OCI-LY1 (cell line): Measurements from ENCODE around the gene E2F1.

Experiments used
- H2AFZ ChIP-seq: fragments of 200-600 bp; sonication (generic), shearing (Covaris generic); 2 replicates; pipeline ENCODE4 v1.6.0; 2014; ENCODE audit warnings: antibody characterized with exemption, mild to moderate bottlenecking, low read length
- H3F3A ChIP-seq: fragments of 200-600 bp; sonication (generic), shearing (Covaris generic); 2 replicates; pipeline ENCODE4 v1.6.0; 2014; ENCODE audit warnings: mild to moderate bottlenecking, antibody characterized with exemption, low read length, moderate library complexity; ENCODE audit not compliant: insufficient read depth
- H3K27ac ChIP-seq: fragments of 200-600 bp; sonication (generic); 2 replicates; pipeline ENCODE4 v1.5.1; 2014; ENCODE audit warnings: low read length, mixed run types, mild to moderate bottlenecking, low read depth; ENCODE audit not compliant: poor library complexity, severe bottlenecking
- H3K27me3 ChIP-seq: fragments of 200-600 bp; sonication (generic); 2 replicates; pipeline ENCODE4 v1.6.0; 2014; ENCODE audit warnings: antibody characterized with exemption, mild to moderate bottlenecking, low read length, moderate library complexity; ENCODE audit not compliant: insufficient read depth
- H3K36me3 ChIP-seq: fragments of 200-600 bp; sonication (generic); 2 replicates; pipeline ENCODE4 v1.6.1; 2014; ENCODE audit warnings: mild to moderate bottlenecking, antibody characterized with exemption, low read length, moderate library complexity, mixed read lengths; ENCODE audit not compliant: insufficient read depth
- H3K4me1 ChIP-seq: fragments of 200-600 bp; sonication (generic); 2 replicates; pipeline ENCODE4 v1.5.1; 2014; ENCODE audit warnings: mild to moderate bottlenecking, low read length, moderate library complexity; ENCODE audit not compliant: insufficient read depth, severe bottlenecking
- H3K4me2 ChIP-seq: fragments of 200-600 bp; sonication (generic), shearing (Covaris generic); 2 replicates; pipeline ENCODE4 v1.6.1; 2014; ENCODE audit warnings: low read length
- H3K4me3 ChIP-seq: fragments of 200-600 bp; sonication (generic); 2 replicates; pipeline ENCODE4 v1.5.1; 2014; ENCODE audit warnings: low read length, low read depth, mild to moderate bottlenecking, mixed read lengths; ENCODE audit not compliant: poor library complexity, severe bottlenecking
- H3K79me2 ChIP-seq: fragments of 200-600 bp; shearing (Covaris generic); 2 replicates; pipeline ENCODE4 v1.6.1; 2016; ENCODE audit warnings: mixed run types, low read length, mixed read lengths; ENCODE audit not compliant: insufficient read depth
- H3K9ac ChIP-seq: fragments of 200-600 bp; sonication (generic), shearing (Covaris generic); 2 replicates; pipeline ENCODE4 v1.6.1; 2014; ENCODE audit warnings: mild to moderate bottlenecking, low read length, mixed read lengths
- H3K9me2 ChIP-seq: fragments of 200-600 bp; sonication (generic), shearing (Covaris generic); 2 replicates; pipeline ENCODE4 v1.6.1; 2014; ENCODE audit warnings: low read depth, mild to moderate bottlenecking, low read length, mixed read lengths
- H3K9me3 ChIP-seq: fragments of 200-600 bp; shearing (Covaris generic); 2 replicates; pipeline ENCODE4 v1.6.1; 2014; ENCODE audit warnings: low read length, mixed read lengths
- H4K20me1 ChIP-seq: fragments of 200-600 bp; sonication (generic), shearing (Covaris generic); 2 replicates; pipeline ENCODE4 v1.6.0; 2016; ENCODE audit warnings: mild to moderate bottlenecking, low read length; ENCODE audit not compliant: insufficient read depth
- EZH2 ChIP-seq: fragments of 200-600 bp; sonication (generic), shearing (Covaris generic); IDR thresholded peaks from 2 replicates; pipeline ENCODE4 v1.8.0; 2017; ENCODE audit warnings: borderline replicate concordance, mixed run types, mild to moderate bottlenecking, antibody characterized with exemption, low read length, moderate library complexity, mixed read lengths
- TF ChIP-seq, protein P1 (sequence below): fragments of 200-600 bp; sonication (generic), shearing (Covaris generic); IDR thresholded peaks from 2 replicates; pipeline ENCODE4 v1.5.1; 2017; ENCODE audit warnings: mild to moderate bottlenecking, antibody characterized with exemption, low read length, moderate library complexity, mixed read lengths

E2F1 gene

GRCh38 chr20:33728463-33728862, 42.3 kb upstream of the E2F1 start:
- Histone ChIP-seq H3K4me2 (no peak overlapping the region), H3K27me3 (no peaks in the 10 kb centered on the region), H3K36me3 (no peaks in the 10 kb centered on the region), H3F3A (no peaks in the 10 kb centered on the region), H3K9ac (no peak overlapping the region), H3K4me1 (peaks cover 20% of the 10 kb centered on the region), H3K9me3 (no peaks in the 10 kb centered on the region), H3K27ac (no peak overlapping the region), H3K9me2 (no peaks in the 10 kb centered on the region), H3K4me3 (no peak overlapping the region), H4K20me1 (no peaks in the 10 kb centered on the region), H2AFZ (no peak overlapping the region), H3K79me2 (no peaks in the 10 kb centered on the region)
- no peak for TF ChIP-seq EZH2
- TF ChIP-seq, protein P1, sequence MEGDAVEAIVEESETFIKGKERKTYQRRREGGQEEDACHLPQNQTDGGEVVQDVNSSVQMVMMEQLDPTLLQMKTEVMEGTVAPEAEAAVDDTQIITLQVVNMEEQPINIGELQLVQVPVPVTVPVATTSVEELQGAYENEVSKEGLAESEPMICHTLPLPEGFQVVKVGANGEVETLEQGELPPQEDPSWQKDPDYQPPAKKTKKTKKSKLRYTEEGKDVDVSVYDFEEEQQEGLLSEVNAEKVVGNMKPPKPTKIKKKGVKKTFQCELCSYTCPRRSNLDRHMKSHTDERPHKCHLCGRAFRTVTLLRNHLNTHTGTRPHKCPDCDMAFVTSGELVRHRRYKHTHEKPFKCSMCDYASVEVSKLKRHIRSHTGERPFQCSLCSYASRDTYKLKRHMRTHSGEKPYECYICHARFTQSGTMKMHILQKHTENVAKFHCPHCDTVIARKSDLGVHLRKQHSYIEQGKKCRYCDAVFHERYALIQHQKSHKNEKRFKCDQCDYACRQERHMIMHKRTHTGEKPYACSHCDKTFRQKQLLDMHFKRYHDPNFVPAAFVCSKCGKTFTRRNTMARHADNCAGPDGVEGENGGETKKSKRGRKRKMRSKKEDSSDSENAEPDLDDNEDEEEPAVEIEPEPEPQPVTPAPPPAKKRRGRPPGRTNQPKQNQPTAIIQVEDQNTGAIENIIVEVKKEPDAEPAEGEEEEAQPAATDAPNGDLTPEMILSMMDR, result no peak

GRCh38 chr20:33727806-33728205, 41.6 kb upstream of the E2F1 start:
- no peaks in the 10 kb centered on the region for H3K27me3 ChIP-seq
- no peaks in the 10 kb centered on the region for H3F3A ChIP-seq
- no peak overlapping the region for H3K27ac ChIP-seq
- no peaks in the 10 kb centered on the region for H3K9me3 ChIP-seq
- no peak overlapping the region for H3K4me2 ChIP-seq
- TF ChIP-seq, protein P1, result no peak
- no peak for TF ChIP-seq EZH2
- H2AFZ ChIP-seq, result no peak overlapping the region
- no peaks in the 10 kb centered on the region for H4K20me1 ChIP-seq
- H3K9ac ChIP-seq, result no peak overlapping the region
- H3K36me3 ChIP-seq, result no peaks in the 10 kb centered on the region
- no peak overlapping the region for H3K4me3 ChIP-seq
- peaks cover 13% of the 10 kb centered on the region for H3K4me1 ChIP-seq
- no peaks in the 10 kb centered on the region for H3K79me2 ChIP-seq
- no peaks in the 10 kb centered on the region for H3K9me2 ChIP-seq

DNA sequence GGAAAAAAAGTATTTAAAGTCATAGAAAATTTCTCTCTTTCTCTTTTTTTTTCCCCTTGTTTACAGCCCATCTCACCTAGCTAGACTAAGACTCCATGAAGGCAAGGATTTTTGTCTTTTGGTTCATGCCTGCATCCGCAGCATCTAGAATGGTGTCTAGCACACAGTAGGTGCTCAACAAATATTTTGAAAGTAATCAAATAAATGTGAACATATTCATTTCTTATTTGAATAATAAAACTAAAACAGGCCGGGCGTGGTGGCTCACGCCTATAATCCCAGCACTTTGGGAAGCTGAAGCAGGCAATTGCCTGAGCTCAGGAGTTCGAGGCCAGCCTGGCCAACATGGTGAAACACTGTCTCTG, 40.9 kb upstream of the E2F1 start:
- Histone ChIP-seq H3K4me3 (no peak overlapping the region), H3K9ac (no peak overlapping the region), H3K4me2 (no peak overlapping the region), H4K20me1 (no peaks in the 10 kb centered on the region), H2AFZ (no peak overlapping the region), H3K27me3 (no peaks in the 10 kb centered on the region), H3K36me3 (no peaks in the 10 kb centered on the region), H3K9me2 (no peaks in the 10 kb centered on the region), H3F3A (no peaks in the 10 kb centered on the region), H3K9me3 (no peaks in the 10 kb centered on the region), H3K79me2 (no peaks in the 10 kb centered on the region), H3K4me1 (peaks cover 7% of the 10 kb centered on the region), H3K27ac (no peak overlapping the region)
- TF ChIP-seq, protein P1, result no peak
- TF ChIP-seq EZH2, result no peak
